Right renal pelvis (tissue), 4 donors: ENCODE data around the gene GMDS. TPM values are rescaled to one million over a fixed set of nuclear protein-coding genes. Genes with fewer than 3 reads are reported as not detected.

Experiments used
- DNase-seq, 4 donors: peaks; one replicate each; pipeline ENCODE4 v3.0.0-alpha.2; 2013; ENCODE audit warnings: low read depth in 4 of 4, low spot score in 3 of 4, missing footprints in 1 of 4
- polyA plus RNA-seq, 4 donors: library from polyadenylated mRNA; unstranded; fragments of 120-200 nt; gene quantifications; one replicate each; pipeline ENCODE4 v1.2.1, GENCODE V29; 2013; ENCODE audit not compliant: insufficient read length in 4 of 4

Gene GMDS
- polyA plus RNA-seq, 4 donors, result 67.7 to 86.0 (median 77.9) TPM

DNA sequence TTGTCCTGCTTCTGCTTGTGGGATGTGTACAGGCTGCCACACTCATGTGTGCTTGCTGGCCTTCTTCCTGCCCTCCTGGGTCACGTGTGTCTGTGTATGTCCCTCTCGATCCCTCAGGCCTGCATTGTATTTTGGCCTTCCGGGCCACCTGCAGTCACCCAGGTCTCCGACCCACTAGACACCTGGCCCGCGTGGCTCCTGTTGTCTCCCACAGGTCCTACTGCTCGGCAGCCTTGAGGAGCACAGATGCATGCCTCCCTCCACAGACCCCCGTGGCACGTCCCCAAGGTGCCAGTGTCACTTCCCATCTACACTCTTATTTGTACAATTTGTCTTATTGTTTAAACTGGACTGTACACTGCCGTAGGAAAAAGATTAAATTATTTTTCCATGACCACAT, 592.6 kb downstream of the GMDS start:
- no peak for DNase-seq

DNA sequence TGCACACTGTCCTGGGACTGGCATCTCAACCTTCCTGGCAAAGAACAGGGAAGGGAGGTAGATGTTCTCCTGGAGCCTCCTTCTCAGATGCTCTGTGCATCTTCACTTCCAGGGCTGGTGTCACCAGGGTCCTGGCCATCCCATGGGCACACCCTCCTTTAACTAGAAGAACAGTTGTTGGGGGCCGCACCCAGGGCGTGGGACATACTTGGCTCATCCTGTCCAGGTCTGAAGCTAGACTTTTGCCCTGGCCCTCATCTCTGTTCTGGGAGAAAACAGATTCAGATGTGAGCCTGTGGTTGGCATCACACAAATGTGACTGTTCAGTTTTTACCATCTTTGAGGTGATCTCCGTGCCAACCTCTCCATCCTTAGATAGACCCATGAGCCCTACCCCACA, 594.0 kb downstream of the GMDS start:
- no peak for DNase-seq

DNA sequence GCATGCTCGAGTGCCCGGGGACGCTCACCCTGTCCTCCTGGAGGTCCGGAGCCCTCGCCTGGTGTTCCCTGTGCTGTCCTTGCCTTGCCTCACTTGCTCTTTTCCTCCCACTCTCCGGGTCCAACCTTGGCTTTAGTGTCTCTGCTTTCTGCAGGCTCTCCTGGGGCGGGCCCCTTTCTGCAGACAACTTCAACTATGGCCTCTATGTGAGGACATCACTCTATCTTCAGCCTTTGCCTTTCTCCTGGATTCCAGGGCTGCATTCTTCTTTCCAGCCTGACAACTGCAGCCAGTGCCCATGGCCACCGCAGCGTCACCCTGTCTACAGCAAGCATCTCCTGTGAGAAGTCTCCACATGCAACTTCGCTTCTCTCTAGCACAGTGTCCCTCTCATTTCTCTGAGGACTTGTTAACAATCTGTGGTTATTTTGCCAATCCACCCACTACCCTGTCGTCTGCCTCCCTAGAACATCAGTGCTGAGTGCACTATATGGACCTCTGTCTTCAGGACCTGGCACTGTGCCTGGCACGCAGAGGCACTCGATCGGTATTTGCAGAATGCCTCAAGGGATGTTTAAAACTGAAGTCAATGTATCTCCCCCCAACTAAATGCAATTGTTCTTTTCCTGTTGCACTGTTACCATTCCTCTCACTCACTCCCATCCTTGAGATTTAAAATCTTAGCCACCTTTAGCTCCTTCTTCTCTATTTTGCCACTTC, 599.8 kb downstream of the GMDS start:
- DNase-seq, result no peak

DNA sequence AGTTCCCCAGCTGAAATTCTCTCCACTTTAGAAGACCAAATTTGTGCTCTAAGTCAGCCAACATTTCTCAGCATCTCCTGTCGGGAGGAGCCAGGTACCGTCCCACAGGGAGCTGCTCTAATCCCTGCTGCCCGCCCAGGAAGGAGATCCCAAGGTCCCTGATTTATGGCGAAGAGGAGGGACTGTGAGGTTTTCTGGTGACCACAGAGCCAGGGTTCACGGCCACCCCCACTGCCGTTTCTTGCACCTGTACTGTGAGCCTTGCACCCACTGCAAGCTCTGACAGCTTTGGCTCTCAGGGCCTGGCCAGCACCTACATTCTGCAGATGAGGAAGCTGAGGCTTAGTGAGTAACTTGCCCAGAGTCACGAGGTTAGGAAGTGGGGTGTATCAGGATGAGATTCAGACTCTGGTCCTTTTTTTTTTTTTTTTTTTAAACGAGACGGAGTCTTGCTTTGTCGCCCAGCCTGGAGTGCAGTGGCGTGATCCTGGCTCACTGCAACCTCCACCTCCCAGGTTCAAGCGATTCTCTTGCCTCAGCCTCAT, 600.8 kb downstream of the GMDS start:
- DNase-seq, result no peak

DNA sequence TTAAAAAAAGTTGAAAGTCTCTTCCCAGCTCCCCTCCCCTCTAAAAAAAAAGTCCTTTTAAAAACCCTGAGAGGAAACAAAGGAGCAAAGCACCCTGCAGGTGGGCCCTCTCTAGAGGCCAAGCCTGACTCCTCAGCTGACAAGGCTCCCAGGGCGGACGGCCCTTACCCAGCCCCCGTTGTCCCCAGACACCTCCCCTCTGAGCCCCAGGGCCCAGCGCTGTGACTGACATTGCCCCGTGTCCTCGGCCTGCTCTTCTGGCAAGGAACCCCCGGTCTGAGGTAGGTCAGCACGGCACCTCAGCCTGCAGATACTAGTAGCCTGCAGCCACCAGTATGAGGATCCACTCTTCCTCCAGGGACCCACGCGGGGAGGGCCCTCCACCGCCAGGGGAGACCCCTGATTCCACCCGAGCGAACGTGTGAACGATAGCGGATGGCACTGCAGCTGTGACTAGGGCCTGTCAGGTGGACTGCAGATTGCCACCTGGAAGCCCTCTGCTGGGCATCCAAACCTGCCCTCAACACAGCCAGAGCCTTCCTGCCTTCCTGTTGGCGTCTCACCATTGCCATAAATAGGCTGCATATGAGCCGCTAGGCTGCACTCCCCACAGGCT, 601.5 kb downstream of the GMDS start:
- DNase-seq, result no peak

DNA sequence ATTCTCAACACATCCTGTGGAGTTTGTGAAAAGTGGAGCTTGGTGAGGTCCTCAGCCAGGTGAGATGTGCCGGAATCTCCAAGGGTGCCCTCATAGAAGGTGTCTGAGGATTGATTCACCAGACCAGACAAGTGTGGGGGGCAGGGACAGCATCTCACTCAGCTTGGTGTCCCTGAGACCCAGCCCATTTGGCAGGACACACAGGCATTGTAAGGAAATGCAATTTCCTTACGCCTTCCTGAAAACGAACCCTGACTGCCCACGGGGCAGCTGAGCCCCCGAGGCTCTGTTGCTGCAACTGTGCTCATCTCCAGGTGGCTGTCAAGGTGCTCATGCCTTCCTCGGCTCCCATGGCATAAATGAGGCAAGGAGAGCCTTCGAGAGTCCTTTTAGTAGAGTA, 602.3 kb downstream of the GMDS start:
- no peak for DNase-seq

DNA sequence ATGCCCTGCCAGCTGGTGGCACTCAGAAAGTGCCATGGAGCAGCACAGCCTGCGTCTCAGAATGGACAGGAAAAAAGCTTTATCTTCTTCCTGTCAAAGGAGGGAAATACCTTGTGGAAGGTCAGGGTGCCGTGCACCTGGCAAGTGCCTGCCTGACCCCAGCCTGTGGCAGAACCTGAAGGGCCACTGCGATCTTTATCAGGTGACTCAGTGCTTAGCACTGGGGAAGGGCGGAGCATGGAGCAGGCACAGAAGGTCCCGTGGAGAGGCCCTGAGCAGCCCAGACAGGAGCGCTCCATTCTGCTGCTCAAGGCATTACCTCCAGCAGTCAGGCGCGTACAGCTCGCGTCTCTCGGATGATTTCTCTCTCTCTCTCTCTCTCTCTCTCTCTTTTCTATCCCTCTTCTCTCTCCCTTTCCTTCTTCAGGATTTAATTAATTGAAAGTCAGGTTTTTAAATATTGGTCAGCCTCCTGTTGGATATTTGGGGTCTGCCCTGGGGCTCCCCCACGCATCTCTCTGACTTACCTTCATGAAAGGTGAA, 604.0 kb downstream of the GMDS start:
- no peak for DNase-seq

DNA sequence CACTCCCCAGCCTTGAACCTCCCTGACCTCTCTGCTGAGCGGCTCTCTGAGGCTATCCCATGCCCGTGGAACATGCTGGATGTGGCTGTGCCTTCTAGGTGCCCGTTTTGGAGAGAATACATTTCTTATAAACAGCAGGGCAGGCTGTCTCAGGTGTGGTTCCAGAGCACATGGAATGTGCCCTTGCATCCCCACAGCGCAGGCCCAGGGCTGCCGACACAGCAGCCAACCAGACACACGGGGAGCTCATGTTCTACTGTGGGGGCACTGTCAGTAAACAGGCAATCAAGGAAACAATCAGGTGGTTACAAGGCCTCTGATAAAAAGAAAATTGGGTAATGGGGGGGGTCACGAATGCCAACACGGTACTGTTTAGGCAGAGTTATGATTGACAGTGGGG, 604.9 kb downstream of the GMDS start:
- no peak for DNase-seq

DNA sequence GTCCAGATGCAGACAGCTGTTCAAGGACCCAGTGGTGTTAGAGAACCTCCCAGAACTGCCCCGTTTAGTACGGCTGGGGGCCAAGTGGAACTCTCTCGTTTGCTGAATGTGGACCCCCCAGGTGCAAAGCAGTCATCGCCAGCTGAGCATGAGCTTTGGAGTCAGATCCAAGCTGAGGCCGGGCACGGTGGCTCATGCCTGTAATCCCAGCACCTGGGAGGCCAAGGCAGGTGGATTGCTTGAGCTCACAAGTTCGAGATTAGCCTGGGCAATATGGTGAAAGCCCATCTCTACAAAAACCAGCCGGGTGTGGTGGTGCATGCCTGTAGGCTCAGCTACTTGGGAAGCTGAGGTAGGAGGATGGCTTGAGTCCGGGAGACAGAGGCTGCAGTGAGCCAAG, 606.0 kb downstream of the GMDS start:
- no peak for DNase-seq

DNA sequence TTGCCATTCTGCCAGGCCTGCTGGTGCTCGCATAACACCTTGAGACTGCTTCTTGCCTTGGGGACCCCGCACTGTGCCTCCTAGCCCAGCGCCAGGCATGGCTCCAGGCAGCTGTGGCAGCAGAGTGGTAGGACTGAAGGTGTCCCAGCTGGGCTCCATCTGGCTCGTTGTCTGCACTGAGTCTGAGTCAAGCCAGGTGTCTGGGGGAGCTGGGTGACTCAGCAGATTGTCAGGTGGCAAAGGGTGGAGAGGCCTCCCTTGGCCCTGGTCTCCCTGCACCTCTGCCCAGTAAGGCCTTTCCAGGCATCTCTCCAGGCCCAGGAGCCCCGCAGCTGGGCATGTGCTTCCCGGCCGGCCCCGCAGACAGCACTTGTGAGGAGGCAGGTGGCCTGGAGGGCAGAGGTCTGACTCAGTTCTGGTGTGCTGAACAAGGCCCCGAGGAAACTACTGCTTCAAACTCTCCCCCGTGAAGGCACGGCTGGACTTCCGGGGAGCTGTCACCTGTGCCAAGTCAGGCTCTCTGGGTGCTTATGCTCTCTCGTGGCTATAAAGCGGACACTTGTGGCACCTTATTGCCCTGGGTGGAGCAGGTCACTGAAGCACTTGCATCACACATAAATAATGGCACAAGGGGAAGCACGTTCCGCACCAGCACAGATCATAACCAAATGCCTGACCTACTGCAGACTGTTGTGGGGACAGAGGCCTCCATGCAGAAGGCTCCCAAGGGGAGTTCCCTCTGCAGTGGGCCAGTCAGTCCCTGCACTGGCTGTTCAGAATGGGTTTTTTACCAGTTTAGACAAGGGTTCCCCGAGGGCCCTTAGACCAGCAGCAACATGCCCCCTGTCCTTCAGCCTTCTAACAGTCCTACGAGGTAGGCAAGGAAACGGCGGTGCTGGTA, 608.2 kb downstream of the GMDS start:
- DNase-seq, result no peak

DNA sequence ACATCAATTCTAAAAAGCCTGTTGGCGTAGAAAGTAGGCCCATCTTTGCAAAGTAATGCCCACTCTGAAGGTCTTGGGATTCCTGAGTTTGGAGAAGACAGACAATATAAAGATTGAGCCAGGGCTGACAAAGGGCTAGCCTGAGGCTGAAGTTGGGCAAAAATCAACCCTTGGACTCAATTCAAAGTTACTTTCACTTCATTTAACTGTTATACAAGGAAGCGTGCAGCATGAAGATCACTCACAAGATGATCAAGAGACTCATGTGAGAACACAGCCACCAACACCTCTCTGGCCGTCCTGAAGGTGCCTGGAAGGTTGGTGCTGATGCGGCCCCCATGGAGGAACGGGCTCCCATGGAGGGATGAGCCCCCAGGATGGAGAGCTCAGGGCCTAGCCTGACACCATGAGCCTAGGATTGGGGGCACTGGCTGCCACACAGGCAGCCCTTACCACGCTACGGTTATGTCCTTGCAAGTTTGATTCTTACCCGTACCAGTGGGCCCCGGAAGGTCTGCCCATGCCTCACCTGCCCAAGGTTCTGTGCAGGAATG, 609.1 kb downstream of the GMDS start:
- no peak for DNase-seq

DNA sequence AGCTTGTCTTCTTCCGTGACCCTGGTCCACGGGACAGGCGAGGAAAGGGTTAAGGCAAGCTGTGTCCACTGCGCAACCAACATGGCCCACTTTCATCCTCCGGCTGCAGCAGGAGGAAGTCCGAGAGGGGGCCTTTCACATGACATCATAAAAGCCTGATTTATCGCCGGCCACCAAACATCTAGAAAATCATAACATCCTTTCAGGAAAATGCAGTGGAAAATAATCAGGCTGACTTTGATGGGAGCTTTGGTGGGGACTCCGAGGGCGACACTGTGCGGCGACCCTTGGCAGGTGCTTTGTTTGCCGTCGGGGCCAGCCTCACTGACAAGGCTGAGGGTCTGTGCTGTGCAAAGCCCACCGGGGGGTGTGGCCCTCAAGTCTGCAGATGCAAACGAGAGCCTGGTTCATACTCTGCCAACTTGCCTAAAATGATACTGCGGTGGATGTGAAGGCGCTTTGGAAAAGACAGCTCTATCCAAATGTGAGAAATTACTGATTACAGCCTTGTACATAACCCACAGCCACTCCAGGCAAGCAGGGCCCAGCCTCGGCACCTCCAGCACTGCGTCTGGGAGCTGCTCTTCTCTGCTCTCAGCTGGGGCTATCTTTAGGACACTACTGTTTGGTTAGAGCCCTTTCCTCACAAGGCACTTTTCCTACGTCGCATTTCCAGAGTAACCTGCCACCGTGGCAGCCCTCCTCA, 609.9 kb downstream of the GMDS start:
- DNase-seq, result no peak

DNA sequence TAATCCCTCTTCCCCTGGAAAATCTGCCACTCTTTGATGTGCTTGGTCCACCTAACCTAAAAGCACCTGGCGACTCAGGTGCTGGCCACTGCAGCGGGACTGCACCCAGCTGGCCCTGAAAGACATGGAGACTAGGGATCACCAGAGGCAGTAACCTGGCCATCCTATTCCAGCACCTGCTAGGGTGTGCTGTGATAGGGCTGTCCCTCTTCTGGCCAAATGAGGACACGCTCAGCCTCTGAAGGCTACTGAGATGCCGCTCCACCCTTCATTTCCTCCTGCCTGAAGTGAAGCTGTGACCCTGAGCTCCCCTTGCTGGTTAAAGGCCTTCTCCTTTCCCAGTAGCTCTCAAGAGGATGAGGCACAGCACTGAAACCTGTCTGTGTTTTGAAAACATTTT, 611.3 kb downstream of the GMDS start:
- DNase-seq, result no peak

DNA sequence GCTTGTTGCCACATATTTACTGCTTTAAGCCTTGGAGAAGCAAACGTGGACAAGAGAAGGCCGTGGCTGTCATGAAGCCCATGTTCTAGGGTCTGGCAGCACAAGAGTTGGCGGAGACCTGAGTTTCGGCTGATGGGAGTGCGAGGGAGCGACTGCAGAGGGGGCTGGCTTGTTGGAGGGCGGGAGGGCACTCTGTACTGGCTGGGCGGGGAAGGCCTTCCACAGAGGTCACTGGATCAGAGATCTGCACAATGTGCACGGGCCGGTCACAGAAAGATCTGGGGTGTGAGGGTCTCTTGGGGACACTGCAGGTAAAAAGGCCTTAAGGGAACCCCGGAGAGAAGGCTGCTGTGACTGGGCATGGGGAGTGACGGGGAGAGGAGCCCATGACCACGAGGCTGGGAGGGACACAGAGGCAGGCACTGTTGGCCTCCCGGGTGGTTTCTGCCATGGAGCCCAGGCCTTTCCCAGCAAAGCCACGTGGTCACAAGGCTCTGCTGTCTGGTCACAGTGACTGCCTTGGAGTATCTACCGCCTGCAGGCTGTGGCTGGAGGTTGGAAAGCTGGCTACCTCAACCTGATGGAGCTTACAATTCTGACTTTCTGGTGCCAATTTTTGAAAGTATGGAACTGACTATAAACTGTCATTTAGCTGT, 611.9 kb downstream of the GMDS start:
- no peak for DNase-seq

DNA sequence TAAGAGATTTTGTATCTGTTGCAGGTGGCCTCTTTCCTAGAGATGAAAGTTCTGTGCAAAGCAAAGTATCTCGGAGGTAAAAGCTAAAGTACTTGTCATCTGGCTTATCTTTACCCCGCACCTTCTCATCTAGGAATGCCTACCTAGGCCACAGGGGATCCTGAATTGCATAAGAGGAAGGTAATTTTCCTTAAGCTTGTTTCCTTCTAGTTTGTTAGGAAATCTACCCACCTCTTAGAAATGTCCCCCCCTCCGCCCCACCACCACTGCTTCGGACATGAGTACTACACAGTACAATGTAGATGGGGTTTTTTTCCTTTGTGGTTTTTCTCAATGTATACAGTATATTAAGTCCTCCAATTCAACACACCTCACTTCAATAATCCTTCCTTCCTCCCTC, 614.2 kb downstream of the GMDS start:
- no peak for DNase-seq

DNA sequence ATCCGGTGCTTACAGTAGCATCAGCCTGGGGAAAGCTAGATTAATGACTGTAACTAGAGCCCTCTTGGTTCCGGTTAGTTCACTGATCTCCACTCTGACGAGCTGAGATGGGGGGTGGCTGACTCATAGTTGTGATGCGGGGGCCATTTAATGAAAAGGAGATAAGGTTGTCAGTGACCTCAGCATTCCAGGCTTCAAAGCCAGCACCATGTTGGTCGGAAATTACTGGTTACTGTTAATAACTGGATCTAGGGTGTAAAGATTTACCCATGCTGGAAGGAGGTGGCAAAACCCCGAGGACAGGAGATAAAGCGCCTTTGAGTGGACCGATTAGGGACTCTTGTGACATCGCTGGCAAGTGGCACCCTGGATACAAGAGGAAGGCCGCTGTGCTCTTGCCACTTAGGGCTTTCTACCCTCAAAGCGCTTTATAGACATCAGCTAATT, 614.6 kb downstream of the GMDS start:
- no peak for DNase-seq

DNA sequence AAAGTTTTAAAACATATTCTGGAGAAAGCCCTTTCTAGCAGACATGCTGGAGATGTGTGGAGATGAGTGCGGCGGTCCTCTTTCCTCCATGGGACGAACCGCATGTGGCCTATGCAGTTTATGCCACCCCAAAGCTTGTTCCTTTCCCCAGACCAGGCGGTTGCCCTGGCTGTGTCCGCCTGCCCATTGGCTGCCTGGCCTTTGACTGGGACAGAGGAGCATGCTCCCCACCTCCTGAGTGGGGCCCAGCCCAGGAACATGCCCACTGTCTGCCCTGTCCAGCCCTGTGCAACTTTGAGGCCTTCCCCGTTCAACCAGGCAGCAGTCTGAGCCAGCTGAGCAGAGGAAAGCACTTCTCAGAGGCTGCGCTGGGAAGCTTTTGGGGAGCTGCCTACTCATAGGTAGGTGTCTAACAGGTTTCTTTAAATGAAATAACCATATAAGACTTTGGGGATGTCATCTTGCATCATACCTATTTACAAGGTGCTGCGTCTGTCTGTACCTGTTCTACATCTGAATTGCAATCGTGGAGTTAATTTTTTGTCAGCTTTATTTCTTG, 615.1 kb downstream of the GMDS start:
- DNase-seq, result no peak

DNA sequence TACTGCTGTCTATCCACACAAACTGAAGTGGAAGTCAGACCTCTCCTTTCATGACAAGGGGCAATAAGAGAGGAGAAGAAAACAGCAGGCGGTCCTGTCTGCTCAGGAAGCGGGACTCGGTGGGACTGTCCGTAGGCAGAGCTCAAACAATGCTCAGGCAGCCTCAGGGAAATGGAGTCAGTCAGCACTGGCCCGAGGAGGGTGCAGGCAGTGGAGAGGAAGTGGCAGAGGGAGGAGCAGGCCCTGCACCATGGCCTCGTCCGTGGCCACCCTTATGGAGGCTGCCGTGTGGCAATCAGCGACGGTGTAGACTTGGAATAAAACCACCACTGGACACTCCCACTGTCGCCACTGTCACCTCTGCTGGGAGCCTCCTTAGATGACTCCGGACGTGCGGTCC, 616.1 kb downstream of the GMDS start:
- no peak for DNase-seq

DNA sequence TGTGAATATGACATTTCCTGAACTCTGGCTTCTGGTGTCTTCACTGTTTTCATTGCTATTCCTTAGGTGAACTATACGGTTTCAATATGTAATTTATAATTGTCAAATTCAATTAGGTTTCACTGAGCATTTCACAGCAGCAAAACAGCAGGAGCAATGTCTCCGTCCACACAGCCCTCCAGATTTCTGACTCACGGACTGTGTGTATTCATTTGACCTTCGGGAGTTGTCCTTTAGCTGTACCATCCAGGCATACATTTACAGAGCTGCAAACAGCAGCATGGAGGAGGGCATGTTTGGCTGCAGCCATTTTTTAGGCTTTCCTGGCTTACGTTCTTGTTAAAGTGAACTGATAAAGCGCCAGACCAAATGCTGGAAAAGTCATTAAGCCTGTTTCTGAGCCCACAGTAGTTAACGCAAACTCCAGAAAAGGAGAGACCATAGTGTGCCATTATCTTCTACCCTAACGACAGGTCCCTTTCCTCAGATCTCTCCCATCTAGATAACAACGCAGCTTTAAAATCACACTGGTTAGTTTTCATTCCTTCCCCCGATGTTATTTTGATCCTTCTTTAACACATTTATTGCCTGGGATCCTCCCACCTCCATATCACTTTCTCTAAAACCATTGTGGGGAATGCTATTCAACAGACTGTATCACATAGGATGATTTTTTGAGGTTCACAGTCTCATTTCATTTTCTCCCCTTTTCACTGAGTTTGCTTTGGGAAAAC, 617.4 kb downstream of the GMDS start:
- no peak for DNase-seq
